ENCODE measurements around the gene KLHL29. TPM values are rescaled to one million over a fixed set of nuclear protein-coding genes. Genes with fewer than 3 reads are reported as not detected.

Gene KLHL29
- total RNA-seq, 1 experiment from 2014 or later = 12.2 TPM

- H3K9me3 ChIP-seq (ENCODE audit: low read depth, low read length, poor library complexity, severe bottlenecking) = no peaks in the 10 kb centered on the region
- POLR2A ChIA-PET (ENCODE audit: low non-redundant PET) = no interaction called here
- H3K36me3 ChIP-seq (ENCODE audit: insufficient read depth, low read length, poor library complexity, severe bottlenecking) = no peaks in the 10 kb centered on the region
- intact Hi-C loops (cut with micrococcal nuclease; ENCODE audit: unreplicated experiment) = loop anchor here (5.0 kb wide), 2 partner anchors 168 to 353 kb away; no protein-coding TSS in a partner anchor
- peaks cover 18% of the 10 kb centered on the region for H3K4me1 ChIP-seq (ENCODE audit: insufficient read depth, low read length, poor library complexity, severe bottlenecking)
- no peaks in the 10 kb centered on the region for H3K27me3 ChIP-seq (replicated peaks; ENCODE audit: insufficient read depth, low read depth, low read length, poor library complexity)
- CTCF ChIA-PET = no interaction called here
- BruUV-seq (replicated peaks) = no TSS peak
- no peak overlapping the region for H3K27ac ChIP-seq (ENCODE audit: low read depth, low read length, poor library complexity, severe bottlenecking)
- H3K4me3 ChIP-seq (ENCODE audit: low read depth, low read length, poor library complexity, severe bottlenecking) = no peak overlapping the region
- TF ChIP-seq EZH2 (IDR thresholded peaks at IDR 0.05; ENCODE audit: borderline replicate concordance, low read depth, low read length, poor library complexity, severe bottlenecking) (no peak), CTCF (conservative IDR thresholded peaks at IDR 0.05; ENCODE audit: low read depth, low read length) (no peak)
- no peak for DNase-seq (ENCODE audit: low spot score)
These were observed 14.8 kb downstream of the KLHL29 start for GRCh38 chr2:23399674-23400261.

GRCh38 chr2:23400703-23401102, 15.7 kb downstream of the KLHL29 start:
- ChIA-PET CTCF (no interaction called here), POLR2A (ENCODE audit: low non-redundant PET) (no interaction called here)
- intact Hi-C loops (cut with micrococcal nuclease; ENCODE audit: unreplicated experiment) = loop anchor here (5.0 kb wide), 2 partner anchors 167 to 352 kb away; no protein-coding TSS in a partner anchor
- no peak for DNase-seq (ENCODE audit: low spot score)
- TF ChIP-seq EZH2 (IDR thresholded peaks at IDR 0.05; ENCODE audit: borderline replicate concordance, low read depth, low read length, poor library complexity, severe bottlenecking) (no peak), CTCF (conservative IDR thresholded peaks at IDR 0.05; ENCODE audit: low read depth, low read length) (no peak)
- Histone ChIP-seq H3K27me3 (replicated peaks; ENCODE audit: insufficient read depth, low read depth, low read length, poor library complexity) (no peaks in the 10 kb centered on the region), H3K4me3 (ENCODE audit: low read depth, low read length, poor library complexity, severe bottlenecking) (no peak overlapping the region), H3K9me3 (ENCODE audit: low read depth, low read length, poor library complexity, severe bottlenecking) (no peaks in the 10 kb centered on the region), H3K4me1 (ENCODE audit: insufficient read depth, low read length, poor library complexity, severe bottlenecking) (peaks cover 20% of the 10 kb centered on the region), H3K27ac (ENCODE audit: low read depth, low read length, poor library complexity, severe bottlenecking) (no peak overlapping the region), H3K36me3 (ENCODE audit: insufficient read depth, low read length, poor library complexity, severe bottlenecking) (no peaks in the 10 kb centered on the region)
- no TSS peak for BruUV-seq (replicated peaks)

- Histone ChIP-seq H3K27ac (ENCODE audit: low read depth, low read length, poor library complexity, severe bottlenecking) (no peak overlapping the region), H3K4me1 (ENCODE audit: insufficient read depth, low read length, poor library complexity, severe bottlenecking) (peaks cover 20% of the 10 kb centered on the region), H3K4me3 (ENCODE audit: low read depth, low read length, poor library complexity, severe bottlenecking) (no peak overlapping the region), H3K9me3 (ENCODE audit: low read depth, low read length, poor library complexity, severe bottlenecking) (no peaks in the 10 kb centered on the region), H3K36me3 (ENCODE audit: insufficient read depth, low read length, poor library complexity, severe bottlenecking) (no peaks in the 10 kb centered on the region), H3K27me3 (replicated peaks; ENCODE audit: insufficient read depth, low read depth, low read length, poor library complexity) (no peaks in the 10 kb centered on the region)
- CTCF ChIA-PET = no interaction called here
- intact Hi-C loops (cut with micrococcal nuclease; ENCODE audit: unreplicated experiment) = loop anchor here (5.0 kb wide), 2 partner anchors 166 to 351 kb away; no protein-coding TSS in a partner anchor
- TF ChIP-seq CTCF (conservative IDR thresholded peaks at IDR 0.05; ENCODE audit: low read depth, low read length) (no peak), EZH2 (IDR thresholded peaks at IDR 0.05; ENCODE audit: borderline replicate concordance, low read depth, low read length, poor library complexity, severe bottlenecking) (no peak)
- POLR2A ChIA-PET (ENCODE audit: low non-redundant PET) = no interaction called here
- no peak for DNase-seq (ENCODE audit: low spot score)
- no TSS peak for BruUV-seq (replicated peaks)
These were observed 16.6 kb downstream of the KLHL29 start for GRCh38 chr2:23401427-23402204.
